LNCaP clone FGC (cell line): ENCODE measurements around the gene CCNL2.
A peak's percentile ranks its signal among the peaks of the same experiment; 100 is the strongest.

Experiments
- DNase-seq: peaks from one replicate; pipeline ENCODE4 v3.0.0-alpha.2; 2011; ENCODE audit warnings: low read depth
- H3K4me3 ChIP-seq: 2 replicates; pipeline ENCODE4 v1.5.1; 2011; ENCODE audit warnings: mild to moderate bottlenecking, low read depth, low read length, control low read depth
- CTCF ChIP-seq: IDR thresholded peaks from 2 replicates; pipeline ENCODE4 v1.5.1; 2012; ENCODE audit warnings: mild to moderate bottlenecking; ENCODE audit not compliant: control insufficient read depth, insufficient read depth; ENCODE audit errors: extremely low read depth

The CCNL2 gene

GRCh38 chr1:1358433-1359271, 40.5 kb downstream of the CCNL2 start, which contains the start of gene MXRA8:
TSS of gene MXRA8 (minus strand) at chr1:1358555. CDS start at chr1:1358504, 51 bp downstream.
- DNase-seq, result no peak
- TF ChIP-seq CTCF, result no peak
- no peak within 1 kb of the TSS for H3K4me3 ChIP-seq

GRCh38 chr1:1357871-1358432, 41.2 kb downstream of the CCNL2 start:
- no peak overlapping the region for H3K4me3 ChIP-seq
- no peak for TF ChIP-seq CTCF
- DNase-seq, result no peak

GRCh38 chr1:1356796-1357401, 42.2 kb downstream of the CCNL2 start:
- H3K4me3 ChIP-seq, result no peak overlapping the region
- DNase-seq, result no peak
- no peak for TF ChIP-seq CTCF

GRCh38 chr1:1356166-1356795, 42.9 kb downstream of the CCNL2 start:
- TF ChIP-seq CTCF, result no peak
- H3K4me3 ChIP-seq, result peak overlapping the region; percentile 41
- no peak for DNase-seq

GRCh38 chr1:1355416-1355815, 43.7 kb downstream of the CCNL2 start:
- H3K4me3 ChIP-seq, result peak overlapping the region; percentile 41
- no peak for DNase-seq
- TF ChIP-seq CTCF, result no peak

- TF ChIP-seq CTCF, result no peak
- peak overlapping the region; percentile 41 for H3K4me3 ChIP-seq
- no peak for DNase-seq
Observed at GRCh38 chr1:1354271-1355247, 44.6 kb downstream of the CCNL2 start.
